ENCODE data around the gene PANK1.

GRCh38 chr10:89590326-89590725 lies 54.7 kb downstream of the PANK1 start:
- TF ChIP-seq CTCF (IDR thresholded peaks at IDR 0.05; ENCODE audit: low read length), result no peak
- no peak for TF ChIP-seq EZH2 (IDR thresholded peaks at IDR 0.05; ENCODE audit: borderline replicate concordance, low read length)

Data from OCI-LY1 (cell line).